HG02943 (cell line): ENCODE results near the gene DOCK8.

Experiments used
- ATAC-seq: cut with Tn5 transposase; IDR thresholded peaks from one replicate; pipeline ENCODE4 v1.9.1; 2021; ENCODE audit warnings: mild to moderate bottlenecking, low read depth, moderate library complexity; ENCODE audit not compliant: unreplicated experiment

The DOCK8 gene

DNA sequence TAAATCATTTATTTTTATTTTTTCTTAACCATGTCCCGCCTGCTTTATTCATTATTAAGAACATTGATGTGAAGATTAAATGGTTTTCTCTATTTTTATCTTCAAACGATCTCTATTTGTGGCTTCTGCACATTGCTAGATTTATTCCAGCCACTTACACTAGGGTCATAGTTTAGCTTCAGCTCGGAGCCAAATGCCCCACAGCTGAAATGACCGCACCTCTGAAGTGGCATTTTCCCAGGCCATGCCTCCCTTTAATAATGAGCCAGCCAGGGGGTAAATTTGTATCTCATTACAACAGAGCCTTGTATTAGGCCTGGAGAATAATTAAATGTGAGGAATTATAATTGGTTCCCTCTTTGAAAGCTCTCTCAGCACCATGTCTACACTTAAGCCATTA lies 89.4 kb downstream of the DOCK8 start:
- ATAC-seq: no peak

GRCh38 chr9:304519-305185 lies 90.0 kb downstream of the DOCK8 start:
- no peak for ATAC-seq

- no peak for ATAC-seq
Observed at GRCh38 chr9:306907-307306, 92.2 kb downstream of the DOCK8 start.

DNA sequence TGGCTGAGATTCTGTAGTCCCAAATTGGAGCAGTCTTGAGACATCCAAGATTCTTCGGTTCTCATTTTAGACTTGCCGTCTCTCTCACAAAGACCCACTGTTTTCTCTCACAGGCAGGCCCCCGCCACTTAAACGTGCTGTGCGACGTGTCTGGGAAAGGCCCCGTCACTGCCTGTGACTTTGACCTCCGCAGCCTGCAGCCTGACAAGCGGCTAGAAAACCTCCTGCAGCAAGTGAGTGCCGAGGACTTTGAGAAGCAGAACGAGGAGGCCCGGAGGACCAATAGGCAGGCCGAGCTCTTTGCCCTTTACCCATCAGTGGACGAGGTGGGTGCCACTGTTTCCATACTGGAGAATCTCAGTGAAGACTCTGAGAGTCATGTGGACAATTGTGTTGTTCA lies 97.2 kb downstream of the DOCK8 start:
- no peak for ATAC-seq

- ATAC-seq: no peak
Observed at GRCh38 chr9:312596-313320, 98.1 kb downstream of the DOCK8 start.

GRCh38 chr9:316382-316965 lies 101.8 kb downstream of the DOCK8 start:
- ATAC-seq: no peak

DNA sequence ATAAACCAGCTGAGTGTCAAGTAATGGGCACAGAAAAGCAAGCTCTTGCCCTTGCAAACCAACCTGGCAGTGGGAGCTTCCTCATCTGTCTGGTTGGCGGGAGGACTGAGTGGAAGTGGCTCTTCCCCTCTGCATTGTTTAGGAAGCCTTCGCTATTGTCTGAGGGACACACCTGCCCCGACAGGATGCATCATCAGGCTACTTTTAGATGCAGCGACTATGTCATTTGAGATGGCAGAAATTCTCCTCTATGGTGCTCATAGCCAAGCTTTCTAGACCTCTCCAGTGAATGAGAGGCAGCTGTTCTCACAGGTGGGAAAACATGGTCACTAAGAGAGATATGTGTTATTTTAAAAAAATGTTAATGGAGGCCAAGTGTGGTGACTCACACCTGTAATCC lies 104.0 kb downstream of the DOCK8 start:
- no peak for ATAC-seq

DNA sequence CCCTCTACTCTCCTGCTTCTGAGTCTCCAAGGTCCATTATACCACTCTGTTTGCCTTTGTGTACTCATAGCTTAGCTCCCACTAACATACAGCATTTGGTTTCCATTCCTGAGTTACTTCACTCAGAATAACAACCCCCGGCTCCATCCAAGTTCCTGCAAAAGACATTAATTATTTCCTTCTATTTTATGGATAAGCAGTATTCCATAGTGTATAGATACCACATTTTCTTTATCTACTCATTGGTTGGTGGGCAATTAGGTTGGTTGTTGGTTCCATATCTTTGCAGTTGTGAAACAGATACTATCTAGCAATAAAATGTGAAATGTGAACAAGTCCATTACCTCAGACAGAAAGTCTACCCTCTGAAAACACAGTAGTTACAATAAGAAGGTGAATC lies 110.3 kb downstream of the DOCK8 start:
- no peak for ATAC-seq

DNA sequence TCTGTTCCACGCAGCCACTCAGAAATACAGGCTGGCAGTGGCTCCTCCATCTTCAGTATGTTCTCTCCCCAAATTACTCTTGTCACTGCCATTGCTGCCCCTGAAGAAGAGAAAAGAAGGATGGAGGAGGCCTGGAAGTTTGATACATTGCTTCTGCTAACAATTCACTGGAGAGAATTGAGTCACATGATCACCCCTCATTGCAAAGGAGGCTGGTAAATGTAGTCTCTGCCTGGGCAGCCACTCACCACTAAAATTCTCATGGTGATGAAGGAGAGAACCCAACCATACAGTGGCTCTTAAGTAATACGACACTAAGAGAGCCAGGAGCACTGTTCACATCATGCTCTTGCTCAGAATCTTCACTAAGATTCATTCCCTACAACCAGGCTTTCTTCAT lies 112.0 kb downstream of the DOCK8 start:
- ATAC-seq: no peak

DNA sequence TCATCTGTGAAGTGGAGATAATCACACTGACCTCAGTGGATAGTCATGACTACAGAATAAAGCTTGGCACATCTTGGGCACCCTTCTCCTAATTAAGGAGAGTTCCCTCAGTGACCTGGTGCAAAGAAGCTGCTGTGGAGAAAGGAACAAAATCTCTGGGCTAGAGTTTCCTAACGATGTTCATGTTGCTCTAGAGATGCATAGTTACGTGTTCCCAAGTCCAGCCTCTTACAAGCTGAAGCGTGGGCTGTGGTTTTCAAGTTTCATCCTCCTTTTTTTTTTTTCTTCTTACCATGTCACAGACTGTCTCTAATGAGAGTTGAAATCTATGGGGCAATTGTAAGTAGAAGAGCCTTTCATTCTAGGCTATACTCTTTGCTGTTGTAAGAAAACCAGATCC lies 113.8 kb downstream of the DOCK8 start:
- ATAC-seq: no peak

GRCh38 chr9:331197-331596 lies 116.5 kb downstream of the DOCK8 start:
- ATAC-seq: no peak

- ATAC-seq: no peak
Observed at GRCh38 chr9:335373-335772, 120.7 kb downstream of the DOCK8 start.

DNA sequence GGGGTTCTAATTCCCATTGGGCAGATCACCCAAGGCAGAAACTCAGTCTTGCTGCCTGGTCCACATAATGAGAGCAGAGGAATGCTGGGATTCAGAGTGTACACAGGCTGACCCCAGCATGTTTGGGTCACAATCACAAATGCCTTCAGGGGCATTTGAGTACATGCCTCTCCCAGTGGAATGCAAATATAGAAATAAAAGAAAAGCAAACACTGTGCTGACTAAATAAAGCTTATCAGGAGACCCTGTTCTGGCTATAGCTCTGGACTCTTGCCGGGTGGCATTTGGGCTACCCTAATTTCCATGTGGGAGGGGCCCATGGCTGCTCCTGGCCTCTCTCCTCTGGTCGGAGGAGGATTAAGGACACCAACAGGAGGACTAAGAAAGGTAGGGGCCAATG lies 121.4 kb downstream of the DOCK8 start:
- no peak for ATAC-seq

DNA sequence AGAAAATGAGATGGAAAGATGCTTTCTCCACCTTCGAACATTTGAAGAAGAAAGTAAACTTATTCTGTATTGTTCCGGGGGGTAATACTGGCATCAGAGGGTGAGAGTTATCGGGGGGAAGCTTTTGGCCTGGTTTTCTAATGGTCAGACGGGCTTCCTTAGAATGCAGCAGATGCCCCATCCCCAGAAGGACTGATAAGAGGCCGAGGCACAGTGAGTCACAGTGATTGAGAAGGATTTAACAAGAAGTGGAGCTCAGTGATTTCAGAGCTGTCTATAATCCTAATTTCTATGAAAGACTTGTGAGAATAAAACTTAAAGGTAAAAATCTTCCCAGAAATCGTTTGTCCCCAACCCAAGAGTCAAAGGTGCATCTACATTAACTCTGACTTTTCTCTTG lies 123.9 kb downstream of the DOCK8 start:
- no peak for ATAC-seq

DNA sequence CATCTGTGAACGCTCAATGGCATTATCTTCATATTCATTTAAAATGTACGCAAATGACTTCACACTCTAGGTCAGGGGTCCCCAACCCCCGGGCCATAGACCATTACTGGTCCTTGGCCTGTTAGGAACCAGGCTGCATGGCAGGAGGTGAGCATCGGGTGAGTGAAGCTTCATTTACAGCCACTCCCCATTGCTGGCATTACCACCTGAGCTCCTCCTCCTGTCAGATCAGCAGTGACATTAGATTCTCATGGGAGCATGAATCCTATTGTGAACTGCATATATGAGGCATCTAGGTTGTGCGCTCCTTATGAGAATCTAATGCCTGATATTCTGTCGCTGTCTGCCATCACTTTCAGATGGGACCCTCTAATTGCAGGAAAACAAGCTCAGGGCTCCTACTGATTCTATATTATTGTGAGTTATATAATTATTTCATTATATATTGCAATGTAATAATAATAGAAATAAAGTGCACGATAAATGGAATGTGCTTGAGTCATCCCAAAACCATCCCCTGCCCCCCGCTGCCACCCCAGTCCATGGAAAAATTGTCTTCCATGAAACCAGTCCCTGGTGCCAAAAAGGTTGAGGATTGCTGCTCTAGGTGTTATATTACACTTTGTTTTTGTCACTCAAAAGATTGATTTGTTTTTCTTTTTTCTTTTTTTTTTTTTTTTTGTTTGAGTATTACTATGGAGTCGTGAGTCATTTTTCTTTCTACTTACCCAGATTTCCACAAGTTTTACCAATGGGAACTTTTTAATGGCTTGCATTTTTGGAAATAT lies 127.2 kb downstream of the DOCK8 start:
- ATAC-seq: no peak

DNA sequence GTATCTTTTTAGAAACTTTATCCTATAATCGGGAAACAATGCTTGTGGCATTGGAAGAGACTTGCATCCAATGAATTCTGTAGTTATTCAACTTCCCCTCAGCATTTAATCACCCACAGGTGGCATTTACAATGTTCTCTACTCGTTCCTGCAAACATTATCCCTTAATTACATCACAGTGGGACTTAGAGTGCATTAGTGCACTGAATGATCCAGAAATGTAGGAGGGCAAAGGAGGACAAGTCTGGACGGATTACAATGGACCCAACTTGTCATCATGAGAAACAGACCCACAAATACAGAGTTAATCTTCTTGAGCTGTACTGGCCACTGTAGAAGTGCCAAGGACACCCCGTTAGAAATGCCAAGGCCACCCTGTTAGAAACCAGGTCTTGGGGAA lies 129.1 kb downstream of the DOCK8 start:
- no peak for ATAC-seq

DNA sequence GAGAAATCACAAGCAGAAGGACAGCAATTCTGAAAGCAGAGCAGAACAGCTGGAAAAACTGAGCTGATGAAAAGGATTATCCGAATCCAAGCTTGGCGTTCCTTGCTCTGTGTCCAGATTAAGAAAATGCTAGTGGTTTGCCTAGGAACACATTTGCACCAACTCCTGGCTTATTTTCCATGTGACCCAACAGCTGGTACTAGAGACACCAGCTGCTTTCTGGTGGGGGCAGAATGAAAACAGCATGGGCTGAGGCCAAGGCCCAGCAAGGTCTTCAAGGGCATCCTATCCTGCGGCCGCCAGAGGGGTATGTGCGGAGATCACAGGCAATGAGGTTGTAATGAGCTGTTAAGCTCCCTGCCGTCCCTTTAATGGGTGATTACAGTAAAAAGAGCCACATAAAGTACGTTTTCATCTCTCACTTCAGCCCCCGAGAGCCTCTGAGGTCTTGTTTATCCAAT lies 131.5 kb downstream of the DOCK8 start:
- ATAC-seq: no peak

DNA sequence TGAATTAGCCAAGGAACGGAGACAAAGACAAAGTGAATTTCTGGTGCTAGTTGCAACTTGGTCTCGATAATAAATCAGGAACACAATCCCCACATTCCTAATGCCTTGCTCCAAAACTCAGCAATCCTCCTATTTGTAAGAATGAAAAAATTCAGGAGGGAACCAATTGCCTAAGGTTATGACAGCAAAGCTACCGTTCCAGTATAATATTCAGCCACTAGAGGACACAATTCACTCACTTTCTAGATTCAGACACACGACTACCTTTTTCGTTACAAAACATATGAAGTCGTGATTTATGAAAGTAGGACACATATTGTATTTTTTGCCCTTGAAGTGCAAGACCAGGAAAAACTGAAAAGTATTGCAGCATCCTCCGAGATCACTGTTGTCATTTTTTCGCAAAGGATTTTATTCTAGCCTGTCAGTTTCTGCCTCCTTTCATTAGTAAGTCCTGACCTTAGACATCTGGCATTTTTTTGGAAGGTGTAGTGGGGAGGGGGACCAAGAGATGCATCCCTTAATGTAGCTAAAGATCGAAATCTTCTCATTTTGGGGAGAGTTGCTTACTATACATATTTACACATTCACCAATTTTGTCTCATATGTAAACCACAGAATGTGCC lies 133.1 kb downstream of the DOCK8 start:
- no peak for ATAC-seq

DNA sequence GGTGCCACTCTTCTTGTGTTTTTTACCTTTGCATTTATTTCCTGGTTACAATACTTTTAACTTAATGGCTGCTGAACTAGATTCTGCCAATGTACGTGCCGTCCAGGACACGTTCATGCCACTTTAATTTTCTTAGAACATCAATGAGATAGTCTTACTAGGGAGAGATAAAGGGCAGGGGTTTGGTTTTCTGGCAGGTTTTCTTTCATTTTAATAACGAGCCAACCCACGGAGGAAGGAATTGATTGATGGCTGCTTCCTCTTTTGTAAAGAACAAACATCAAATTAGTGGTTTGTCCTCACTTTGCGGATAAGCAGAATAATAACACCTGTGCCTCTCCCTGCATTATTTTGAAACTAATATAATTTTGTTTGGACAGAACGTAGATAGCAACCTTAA lies 135.7 kb downstream of the DOCK8 start:
- no peak for ATAC-seq

GRCh38 chr9:351916-352315 lies 137.3 kb downstream of the DOCK8 start:
- no peak for ATAC-seq

DNA sequence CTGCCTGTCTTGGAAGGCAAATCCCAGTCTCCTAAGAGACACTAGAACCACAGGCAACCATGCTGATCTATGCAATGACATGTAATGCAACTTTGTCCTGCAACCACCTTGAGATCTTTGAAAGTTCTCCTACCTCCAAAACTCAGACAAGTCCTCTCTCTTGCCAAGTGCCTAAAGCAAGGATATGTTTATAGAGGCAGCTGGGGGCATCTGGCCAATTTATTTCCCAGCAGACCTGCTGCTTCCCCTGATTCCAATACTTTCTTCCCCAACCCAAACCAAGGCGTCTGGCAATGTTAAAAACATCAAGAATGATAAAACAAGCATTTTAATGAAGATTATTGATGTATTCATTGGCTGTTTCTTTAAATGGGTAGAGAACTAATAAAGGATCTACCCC lies 138.4 kb downstream of the DOCK8 start:
- no peak for ATAC-seq
